Measurements from ENCODE around the gene MMP20.
"Not testable (repeated sequence)": the region's sequence is repeated elsewhere in the genome, so short reads cannot be mapped to it uniquely, and the experiment has no call there.

Gene MMP20

DNA sequence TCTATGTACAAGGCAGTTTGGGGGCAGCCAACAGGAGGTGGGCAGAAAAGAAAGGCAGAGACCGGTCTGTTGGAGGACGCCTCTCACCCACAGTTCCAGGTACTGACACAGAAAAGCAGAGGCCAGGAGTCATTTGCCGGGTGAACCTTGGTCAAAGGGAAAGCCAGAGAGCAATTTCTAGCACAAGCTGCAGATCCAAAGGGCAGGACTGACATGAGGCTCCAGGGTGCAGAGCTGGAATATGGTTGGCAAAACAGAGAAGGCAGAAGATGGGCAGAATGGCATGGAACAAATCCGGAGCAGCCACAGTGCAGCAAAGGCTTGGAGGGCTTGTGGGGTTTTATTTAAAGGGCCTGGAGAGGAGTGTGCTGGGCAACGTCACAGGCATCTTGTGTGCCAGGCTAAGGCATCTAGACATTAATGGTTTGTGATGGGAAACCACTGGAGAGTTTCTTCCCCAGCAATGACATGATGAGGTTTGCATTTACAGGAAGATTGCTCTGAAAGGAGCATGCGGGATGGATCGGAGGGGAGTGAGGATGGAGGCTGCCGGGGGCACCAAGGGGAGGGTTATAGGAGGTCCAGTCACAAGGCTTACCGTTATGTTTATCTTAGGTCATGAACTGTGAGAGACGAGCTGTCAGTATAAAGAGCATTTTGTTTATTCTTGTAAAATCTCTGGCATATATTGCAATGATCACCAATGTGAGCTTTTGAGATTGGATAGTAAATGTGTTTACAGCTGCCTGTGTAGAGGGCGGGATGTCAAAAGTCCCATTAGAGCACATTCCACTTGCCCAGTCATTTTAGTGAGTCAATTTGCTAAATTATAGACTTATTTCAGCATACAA is 5.7 kb upstream of the MMP20 start:
- DNase-seq (ENCODE audit: low read depth, low spot score) = no peak
- H3K4me3 ChIP-seq (ENCODE audit: low read depth, low read length) = no peak overlapping the region
- ChIA-PET CTCF (interaction anchor here (1.3 kb wide), 1 partner anchor 9 kb away, joined by 4 read pairs; no protein-coding TSS in a partner anchor), POLR2A (no interaction called here)
- TF ChIP-seq CTCF (IDR thresholded peaks at IDR 0.05; ENCODE audit: insufficient read depth, low read length, missing control alignments) = no peak

DNA sequence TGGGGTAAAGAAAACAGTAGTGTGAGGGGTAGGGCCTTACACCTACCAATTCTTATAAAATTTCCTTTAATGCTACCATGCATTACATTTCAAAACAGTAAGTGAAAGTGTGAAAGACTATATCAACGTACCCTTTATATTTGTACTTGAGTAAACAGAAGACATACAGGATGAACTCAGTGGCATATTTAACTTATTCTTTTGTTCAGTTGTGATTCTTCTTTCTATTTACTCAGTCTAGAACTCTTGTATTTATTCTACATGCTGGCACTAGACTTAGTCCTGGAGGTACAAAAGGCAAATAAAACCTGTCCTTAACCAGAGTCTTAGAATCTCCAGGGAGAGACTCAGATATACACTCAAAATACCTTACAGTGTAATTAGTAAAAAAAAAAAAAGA is 4.8 kb upstream of the MMP20 start:
- H3K4me3 ChIP-seq (ENCODE audit: low read depth, low read length); DNase-seq (ENCODE audit: low read depth, low spot score); POLR2A ChIA-PET: not testable (repeated sequence)
- CTCF ChIA-PET = interaction anchor here (0.6 to 1.1 kb wide), 2 partner anchors 36 to 248 kb away, joined by 3 read pairs; no protein-coding TSS in a partner anchor

DNA sequence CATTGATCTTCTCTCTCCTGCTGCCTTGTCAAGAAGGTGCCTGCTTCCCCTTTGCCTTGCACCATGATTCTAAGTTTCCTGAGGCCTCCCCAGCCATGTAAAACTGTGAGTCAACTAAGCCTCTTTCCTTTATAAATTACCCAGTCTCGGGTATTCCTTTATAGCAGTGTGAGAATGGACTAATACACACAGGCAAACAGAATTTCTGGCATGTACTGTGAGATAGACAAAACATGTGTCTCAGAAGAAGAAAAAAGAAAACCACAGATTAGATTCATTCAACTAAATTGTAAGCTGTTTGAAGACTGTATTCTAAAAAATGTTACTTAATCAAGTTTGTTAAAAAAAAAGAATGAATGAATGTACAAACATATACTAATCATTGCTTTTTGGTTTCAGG is 1.5 kb upstream of the MMP20 start:
- POLR2A ChIA-PET = interaction anchor here (0.6 kb wide), 1 partner anchor 11 kb away, joined by 3 read pairs; no protein-coding TSS in a partner anchor
- no peak overlapping the region for H3K4me3 ChIP-seq (ENCODE audit: low read depth, low read length)
- TF ChIP-seq CTCF (IDR thresholded peaks at IDR 0.05; ENCODE audit: insufficient read depth, low read length, missing control alignments) = no peak
- no peak for DNase-seq (ENCODE audit: low read depth, low spot score)
- CTCF ChIA-PET = no interaction called here

DNA sequence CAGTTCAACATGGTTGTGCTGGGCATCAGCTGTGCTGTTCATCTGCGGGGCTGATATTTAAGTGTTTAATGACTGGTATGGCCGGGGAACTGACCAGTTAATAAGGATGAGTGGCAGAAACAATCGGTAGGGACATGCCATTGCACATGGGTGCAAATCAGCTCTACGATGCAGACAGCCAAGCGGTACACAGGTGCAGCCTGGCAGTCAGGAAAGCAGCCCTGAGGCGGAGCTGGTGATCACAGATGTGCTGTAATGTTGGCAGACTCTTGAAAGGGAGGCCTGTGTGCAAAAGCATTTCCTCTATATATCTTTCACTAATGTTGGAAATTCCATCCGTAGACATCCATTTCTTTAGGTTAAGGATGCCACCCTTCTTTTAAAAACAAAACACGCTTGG is 1.1 kb downstream of the MMP20 start:
- no peak overlapping the region for H3K4me3 ChIP-seq (ENCODE audit: low read depth, low read length)
- TF ChIP-seq CTCF (IDR thresholded peaks at IDR 0.05; ENCODE audit: insufficient read depth, low read length, missing control alignments) = no peak
- DNase-seq (ENCODE audit: low read depth, low spot score) = no peak
- ChIA-PET POLR2A (no interaction called here), CTCF (interaction anchor here (0.5 to 0.6 kb wide), 2 partner anchors 9 to 207 kb away, joined by 3 to 6 read pairs; no protein-coding TSS in a partner anchor)

GRCh38 chr11:102623128-102623527 is 2.0 kb downstream of the MMP20 start:
- CTCF ChIA-PET = interaction anchor here (0.6 kb wide), 1 partner anchor 8 kb away, joined by 6 read pairs; no protein-coding TSS in a partner anchor
- no peak for TF ChIP-seq CTCF (IDR thresholded peaks at IDR 0.05; ENCODE audit: insufficient read depth, low read length, missing control alignments)
- no peak overlapping the region for H3K4me3 ChIP-seq (ENCODE audit: low read depth, low read length)
- DNase-seq (ENCODE audit: low read depth, low spot score) = no peak
- POLR2A ChIA-PET = no interaction called here

DNA sequence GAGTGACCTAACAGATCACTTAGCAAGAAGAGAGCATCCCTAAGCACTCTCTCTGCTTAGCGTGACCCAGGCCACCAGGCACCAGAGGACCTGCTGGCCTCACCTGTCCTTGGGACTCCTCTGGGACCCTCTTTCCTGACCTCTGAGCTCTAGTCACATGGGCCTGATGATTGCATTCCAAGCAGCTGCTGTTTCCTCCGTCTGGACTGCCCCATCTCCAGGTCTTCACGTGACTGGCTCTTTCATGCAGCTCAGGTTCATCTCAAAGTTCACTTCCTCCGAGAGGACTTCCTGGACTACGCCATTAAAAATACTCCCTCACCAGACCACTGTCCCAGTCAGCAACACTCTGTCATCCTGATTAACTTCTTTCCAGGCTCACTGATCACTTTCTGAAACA is 2.9 kb downstream of the MMP20 start:
- ChIA-PET POLR2A (no interaction called here), CTCF (interaction anchor here (1.1 to 1.4 kb wide), 3 partner anchors 9 to 232 kb away, joined by 3 to 4 read pairs (median 3); no protein-coding TSS in a partner anchor)
- TF ChIP-seq CTCF (IDR thresholded peaks at IDR 0.05; ENCODE audit: insufficient read depth, low read length, missing control alignments) = no peak
- no peak for DNase-seq (ENCODE audit: low read depth, low spot score)
- H3K4me3 ChIP-seq (ENCODE audit: low read depth, low read length) = no peak overlapping the region
